Upper lobe of left lung (tissue), 6 donors: ENCODE measurements around the gene PPFIA4. TPM values are rescaled to one million over a fixed set of nuclear protein-coding genes. Genes with fewer than 3 reads are reported as not detected.

ENCODE experiments used
- ATAC-seq, 2 donors: fragments of 200-7000 bp; cut with Tn5 transposase; one replicate each; pipeline ENCODE4 v1.9.1; 2022; ENCODE audit warnings: mild to moderate bottlenecking in 2 of 2, moderate library complexity in 2 of 2; ENCODE audit not compliant: low FRiP score in 2 of 2
- DNase-seq, 2 donors: peaks; one replicate each; pipeline ENCODE4 v3.0.0-alpha.2; 2019 to 2020
- H3K27ac ChIP-seq, 4 donors: fragments of 200-600 bp; sonication (generic); one replicate each; pipeline ENCODE4 v1.5.1; 2016 to 2019
- H3K27me3 ChIP-seq, 4 donors: fragments of 200-600 bp; sonication (generic); one replicate each; pipeline ENCODE4 v1.5.1; 2017 to 2019
- H3K36me3 ChIP-seq, 4 donors: fragments of 200-600 bp; sonication (generic); one replicate each; pipeline ENCODE4 v1.5.1; 2016 to 2019
- H3K4me1 ChIP-seq, 4 donors: fragments of 200-600 bp; sonication (generic); one replicate each; pipeline ENCODE4 v1.5.1; 2018 to 2019
- H3K4me3 ChIP-seq, 4 donors: fragments of 200-600 bp; sonication (generic); one replicate each; pipeline ENCODE4 v1.5.1; 2017 to 2019; ENCODE audit warnings: mild to moderate bottlenecking in 2 of 4, moderate library complexity in 1 of 4
- H3K9me3 ChIP-seq, 4 donors: fragments of 200-600 bp; sonication (generic); one replicate each; pipeline ENCODE4 v1.5.1; 2018 to 2019
- EP300 ChIP-seq, 4 donors: sonication (generic); formaldehyde crosslinking; IDR thresholded peaks; one replicate each; pipeline ENCODE4 v1.5.1; 2017; ENCODE audit warnings: antibody characterized with exemption in 4 of 4, control low read depth in 2 of 4
- POLR2A ChIP-seq, 4 donors: fragments of 450-650 bp; IDR thresholded peaks; one replicate each; pipeline ENCODE4 v1.5.1; 2016 to 2017; ENCODE audit warnings: antibody characterized with exemption in 4 of 4, mild to moderate bottlenecking in 2 of 4
- POLR2AphosphoS5 ChIP-seq, 2 donors: sonication (generic); formaldehyde crosslinking; IDR thresholded peaks; one replicate each; pipeline ENCODE4 v1.5.1; 2017; ENCODE audit warnings: antibody characterized with exemption in 2 of 2
- WGBS, 2 donors: methylation state at CpG; one replicate each; pipeline ENCODE4 v1.1.5; 2017 to 2018; 5-methylcytosine and 5-hydroxymethylcytosine counted together
- total RNA-seq, 6 donors: library from RNA; depleted of rRNA in 4 of 6; stranded (reverse); fragments of >200 nt in 4 of 6; gene quantifications; one replicate each; pipeline versions ENCODE4 v1.1.0 to v1.2.1, GENCODE V29; 2016 to 2021
- TF ChIP-seq, protein P1 (sequence below), 6 experiments: fragments of 450-650 bp in 4 of 6; fragments of 200-600 bp in 2 of 6; sonication (generic) in 2 of 6; IDR thresholded peaks; one replicate each; pipeline ENCODE4 v1.5.1; 2016 to 2019; ENCODE audit warnings: antibody characterized with exemption in 6 of 6
- donor health status: DM: no; HTN: no; CAD: no; lungs with moderate emphysema.
- donor health status: DM: no; HTN: yes; CAD: no; lungs with severe emphysema.

Gene PPFIA4
- total RNA-seq, 6 donors from 2014 or later: 0.63 to 9.7 (median 1.6) TPM

DNA sequence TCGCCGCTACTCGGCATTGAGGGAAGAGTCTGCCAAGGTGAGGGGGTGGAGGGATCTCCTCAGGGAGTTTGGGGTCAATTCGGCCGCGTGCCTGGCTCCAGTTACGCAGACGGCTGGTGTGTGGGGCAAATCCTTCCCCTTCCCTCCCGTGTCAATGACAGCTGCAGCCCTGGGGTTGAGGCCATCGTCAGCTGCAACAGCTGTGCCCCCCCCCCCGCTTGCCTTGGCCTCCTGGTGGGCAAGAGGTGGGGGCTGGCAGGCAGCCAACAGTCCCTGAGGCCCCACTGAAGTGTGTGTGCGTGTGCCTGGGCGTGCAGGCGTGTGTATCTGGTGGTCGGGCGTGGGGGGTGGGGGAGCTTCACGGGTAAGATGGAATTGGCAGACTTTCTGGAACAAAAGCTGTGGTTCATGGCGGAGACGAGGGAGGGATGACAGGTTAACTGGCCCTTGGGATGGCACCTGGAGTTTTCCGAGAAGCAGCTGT is 25.6 kb downstream of the PPFIA4 start:
- WGBS, 2 donors: 63 to 65% methylated on average over 12 to 18 of the region's 20 CpGs
- no peak overlapping the region for H3K27ac ChIP-seq
- no peaks in the 10 kb centered on the region for H3K36me3 ChIP-seq
- ATAC-seq (no peak), DNase-seq (no peak)
- TF ChIP-seq EP300 (IDR thresholded peaks at IDR 0.05) (no peak), POLR2A (IDR thresholded peaks at IDR 0.05) (no peak), POLR2AphosphoS5 (IDR thresholded peaks at IDR 0.05) (no peak)
- TF ChIP-seq, protein P1, sequence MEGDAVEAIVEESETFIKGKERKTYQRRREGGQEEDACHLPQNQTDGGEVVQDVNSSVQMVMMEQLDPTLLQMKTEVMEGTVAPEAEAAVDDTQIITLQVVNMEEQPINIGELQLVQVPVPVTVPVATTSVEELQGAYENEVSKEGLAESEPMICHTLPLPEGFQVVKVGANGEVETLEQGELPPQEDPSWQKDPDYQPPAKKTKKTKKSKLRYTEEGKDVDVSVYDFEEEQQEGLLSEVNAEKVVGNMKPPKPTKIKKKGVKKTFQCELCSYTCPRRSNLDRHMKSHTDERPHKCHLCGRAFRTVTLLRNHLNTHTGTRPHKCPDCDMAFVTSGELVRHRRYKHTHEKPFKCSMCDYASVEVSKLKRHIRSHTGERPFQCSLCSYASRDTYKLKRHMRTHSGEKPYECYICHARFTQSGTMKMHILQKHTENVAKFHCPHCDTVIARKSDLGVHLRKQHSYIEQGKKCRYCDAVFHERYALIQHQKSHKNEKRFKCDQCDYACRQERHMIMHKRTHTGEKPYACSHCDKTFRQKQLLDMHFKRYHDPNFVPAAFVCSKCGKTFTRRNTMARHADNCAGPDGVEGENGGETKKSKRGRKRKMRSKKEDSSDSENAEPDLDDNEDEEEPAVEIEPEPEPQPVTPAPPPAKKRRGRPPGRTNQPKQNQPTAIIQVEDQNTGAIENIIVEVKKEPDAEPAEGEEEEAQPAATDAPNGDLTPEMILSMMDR (IDR thresholded peaks at IDR 0.05): no peak
- no peak overlapping the region for H3K4me3 ChIP-seq
- no peaks in the 10 kb centered on the region for H3K4me1 ChIP-seq
- no peaks in the 10 kb centered on the region for H3K27me3 ChIP-seq
- H3K9me3 ChIP-seq: no peaks in the 10 kb centered on the region

GRCh38 chr1:203052601-203053000 is 26.3 kb downstream of the PPFIA4 start:
- Histone ChIP-seq H3K4me1 (peaks cover 0 to under 1% (median 0%) of the 10 kb centered on the region in 4 donors), H3K27me3 (no peaks in the 10 kb centered on the region), H3K27ac (no peak overlapping the region), H3K9me3 (no peaks in the 10 kb centered on the region), H3K4me3 (no peak overlapping the region), H3K36me3 (no peaks in the 10 kb centered on the region)
- 84 to 90% methylated on average over 3 of the region's 3 CpGs for WGBS, 2 donors
- TF ChIP-seq, protein P1 (IDR thresholded peaks at IDR 0.05): no peak
- DNase-seq (no peak), ATAC-seq (no peak)

GRCh38 chr1:203054184-203054583 is 27.9 kb downstream of the PPFIA4 start:
- Histone ChIP-seq H3K36me3 (no peaks in the 10 kb centered on the region), H3K27me3 (no peaks in the 10 kb centered on the region), H3K4me1 (peaks cover 3 to 6% (median 4%) of the 10 kb centered on the region in 4 donors), H3K4me3 (no peak overlapping the region), H3K9me3 (no peaks in the 10 kb centered on the region), H3K27ac (no peak overlapping the region)
- no peak for ATAC-seq
- TF ChIP-seq POLR2AphosphoS5 (IDR thresholded peaks at IDR 0.05): no peak
- no peak for TF ChIP-seq EP300 (IDR thresholded peaks at IDR 0.05)
- TF ChIP-seq POLR2A (IDR thresholded peaks at IDR 0.05): no peak
- TF ChIP-seq, protein P1 (IDR thresholded peaks at IDR 0.05): no peak
- DNase-seq: no peak
- 73 to 74% methylated on average over 1 of the region's 1 CpG for WGBS, 2 donors

- ATAC-seq (no peak), DNase-seq (no peak)
- no peak overlapping the region for H3K27ac ChIP-seq
- H3K4me3 ChIP-seq: no peak overlapping the region
- no peaks in the 10 kb centered on the region for H3K9me3 ChIP-seq
- WGBS, 2 donors: 79 to 84% methylated on average over 5 of the region's 5 CpGs
- no peaks in the 10 kb centered on the region for H3K36me3 ChIP-seq
- peaks cover 3 to 10% (median 4%) of the 10 kb centered on the region in 4 donors for H3K4me1 ChIP-seq
- no peak for TF ChIP-seq POLR2A (IDR thresholded peaks at IDR 0.05)
- TF ChIP-seq, protein P1 (IDR thresholded peaks at IDR 0.05): no peak
- no peak for TF ChIP-seq EP300 (IDR thresholded peaks at IDR 0.05)
- TF ChIP-seq POLR2AphosphoS5 (IDR thresholded peaks at IDR 0.05): no peak
- no peaks in the 10 kb centered on the region for H3K27me3 ChIP-seq
These were observed 28.4 kb downstream of the PPFIA4 start for GRCh38 chr1:203054642-203055041.

DNA sequence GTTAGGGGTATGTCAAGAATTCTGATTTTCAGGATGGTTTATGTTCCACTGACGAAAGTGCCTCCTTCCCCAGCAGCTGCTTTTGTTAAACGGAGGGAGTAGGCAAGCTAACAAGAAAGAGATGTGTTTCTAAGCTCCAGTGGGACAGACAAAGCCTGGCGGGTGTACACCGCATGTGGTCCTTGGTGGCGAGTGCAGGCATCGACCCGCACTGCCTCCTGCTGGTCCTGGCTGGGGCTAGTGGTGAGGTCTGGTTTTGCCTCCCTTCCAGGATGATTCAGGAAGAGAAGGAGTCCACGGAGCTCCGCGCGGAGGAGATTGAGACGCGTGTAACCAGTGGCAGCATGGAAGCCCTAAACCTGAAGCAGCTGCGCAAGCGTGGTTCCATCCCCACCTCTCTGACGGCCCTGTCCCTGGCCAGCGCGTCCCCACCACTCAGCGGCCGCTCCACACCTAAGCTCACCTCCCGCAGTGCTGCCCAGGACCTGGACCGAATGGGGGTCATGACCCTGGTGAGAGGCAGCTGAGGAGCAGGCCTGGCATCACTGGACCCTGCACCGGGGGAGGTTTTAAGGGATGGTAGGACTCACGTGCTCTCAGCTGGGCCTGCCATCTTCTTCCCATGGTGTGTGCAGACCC is 29.0 kb downstream of the PPFIA4 start:
- Histone ChIP-seq H3K4me1 (peaks cover 3 to 10% (median 4%) of the 10 kb centered on the region in 4 donors), H3K9me3 (no peaks in the 10 kb centered on the region), H3K27me3 (no peaks in the 10 kb centered on the region), H3K4me3 (no peak overlapping the region), H3K36me3 (no peaks in the 10 kb centered on the region), H3K27ac (no peak overlapping the region)
- 88 to 92% methylated on average over 17 to 24 of the region's 24 CpGs for WGBS, 2 donors
- DNase-seq (no peak), ATAC-seq (no peak)
- TF ChIP-seq EP300 (IDR thresholded peaks at IDR 0.05) (no peak), POLR2AphosphoS5 (IDR thresholded peaks at IDR 0.05) (no peak), POLR2A (IDR thresholded peaks at IDR 0.05) (no peak)
- TF ChIP-seq, protein P1 (IDR thresholded peaks at IDR 0.05): no peak
